A375 (cell line): ENCODE measurements around the gene LCE3A. TPM values are rescaled to one million over a fixed set of nuclear protein-coding genes. Genes with fewer than 3 reads are reported as not detected.

Experiments used
- small RNA-seq: library from RNA; depleted of rRNA; stranded (forward); fragments of <200 nt; gene quantifications from one replicate; pipeline ENCODE3, GENCODE V24; 2014
- total RNA-seq: library from RNA; depleted of rRNA; stranded (reverse); fragments of >200 nt; shearing (Covaris generic); gene quantifications from 2 replicates; pipeline ENCODE4 v1.2.3, GENCODE V29; 2014; rRNA removed

LCE3A gene
- total RNA-seq = not detected in 2 replicates

DNA sequence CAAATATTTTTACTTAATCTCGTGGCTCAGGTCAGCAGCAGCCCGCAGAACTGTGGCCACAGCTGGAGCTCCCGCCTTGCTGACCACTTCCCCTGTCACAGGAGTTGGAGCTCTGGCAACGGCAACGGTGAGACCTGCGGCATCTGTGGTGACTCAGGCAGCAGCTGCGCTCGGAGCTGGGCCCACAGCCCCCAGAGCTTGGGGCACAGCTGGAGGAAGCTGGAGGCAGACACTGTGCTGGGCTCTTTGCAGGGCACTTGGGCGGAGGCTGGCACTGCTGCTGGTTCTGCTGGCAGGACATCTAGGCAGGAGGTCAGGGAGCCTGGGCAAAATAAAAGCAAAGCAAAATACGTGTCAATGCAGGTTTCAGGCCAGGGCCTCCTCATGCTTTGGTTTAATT is at the start of gene LCE3A:
Gene LCE3A (minus strand): TSS at position 301 of the 400 bp plus-strand sequence. CDS start 0 bp downstream, at position 301.

DNA sequence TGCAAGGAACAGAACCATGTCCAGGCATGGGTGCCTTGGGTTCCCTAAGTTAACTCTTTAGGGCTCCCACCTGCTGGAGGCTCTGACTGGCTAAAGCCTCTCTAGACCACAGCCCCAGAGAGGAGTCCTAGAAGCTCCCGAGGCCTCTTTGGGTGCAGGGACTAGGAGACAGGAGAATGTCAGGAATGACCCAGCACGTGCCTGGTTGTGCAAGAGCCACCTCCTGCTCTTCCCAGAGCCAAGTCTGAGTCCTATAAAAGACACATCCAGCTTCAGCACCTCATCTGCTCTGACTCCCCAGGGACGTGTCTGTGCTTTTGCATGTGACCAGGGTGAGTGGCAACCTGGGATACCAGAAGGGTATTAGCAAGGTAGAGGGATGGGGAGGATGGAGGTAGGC is 40.2 kb upstream of the LCE3A start, which contains the start of gene LCE2D:
Gene LCE2D (plus strand): TSS at position 283 of the 400 bp plus-strand sequence. CDS start 726 bp downstream, outside the sequence.

DNA sequence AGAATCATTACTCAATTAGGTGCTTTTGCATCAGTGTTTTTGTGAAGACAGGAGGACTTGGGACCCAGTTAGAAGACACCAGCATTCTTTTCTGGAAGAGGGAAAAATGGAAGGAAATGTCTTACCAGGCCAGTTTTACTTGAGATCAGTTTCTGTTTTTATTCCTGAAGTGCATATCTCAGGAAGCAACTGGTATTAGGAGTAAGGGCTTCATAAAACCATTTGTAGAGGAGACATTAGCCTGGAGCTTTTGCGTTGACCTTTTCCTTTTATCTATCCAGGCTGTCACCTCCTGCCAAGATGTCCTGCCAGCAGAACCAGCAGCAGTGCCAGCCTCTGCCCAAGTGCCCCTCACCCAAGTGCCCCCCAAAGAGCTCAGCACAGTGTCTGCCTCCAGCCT is 9.4 kb downstream of the LCE3A start, which contains the start of gene LCE3B:
Gene LCE3B (plus strand): TSS at position 301 of the 400 bp plus-strand sequence. CDS start 0 bp downstream, at position 301.

GRCh38 chr1:152599934-152600333 is 23.0 kb downstream of the LCE3A start, which contains the start of gene LCE3C:
Gene LCE3C, plus strand, starts transcription at chr1:152600234. Its CDS starts 498 bp downstream, at chr1:152600732.

GRCh38 chr1:152580433-152580832 is 42.5 kb downstream of the LCE3A start, which contains the start of gene LCE3D:
Gene LCE3D, minus strand, starts transcription at chr1:152580516. Its CDS starts 580 bp downstream, at chr1:152579936.

Small RNA genes lying within 50 kb of the gene (small RNA-seq; reads per million reads assigned to genes)
- gene LCE3A (not detected), gene LCE3B (not detected)

Other genes with a start within 250 kb of the LCE3A start
- not detected in 2 replicates for gene CRNN, start 208.8 kb downstream of the LCE3A start, total RNA-seq
- not detected in 2 replicates for gene LCE5A, start 112.3 kb downstream of the LCE3A start, total RNA-seq
- not detected in 2 replicates for gene CRCT1, start 108.6 kb downstream of the LCE3A start, total RNA-seq
- not detected in 2 replicates for gene LCE3E, start 56.3 kb downstream of the LCE3A start, total RNA-seq
- not detected in 2 replicates for gene LCE3D, start 42.6 kb downstream of the LCE3A start, total RNA-seq
- not detected in 2 replicates for gene LCE3C, start 22.9 kb downstream of the LCE3A start, total RNA-seq
- not detected in 2 replicates for gene LCE3B, start 9.3 kb downstream of the LCE3A start, total RNA-seq
- gene LCE2D, start 40.3 kb upstream of the LCE3A start, total RNA-seq = not detected in 2 replicates
- not detected in 2 replicates for gene LCE2C, start 52.2 kb upstream of the LCE3A start, total RNA-seq
- gene LCE2B, start 63.0 kb upstream of the LCE3A start, total RNA-seq = not detected in 2 replicates
- gene LCE2A, start 75.2 kb upstream of the LCE3A start, total RNA-seq = not detected in 2 replicates
- not detected in 2 replicates for gene LCE4A, start 85.1 kb upstream of the LCE3A start, total RNA-seq
- gene KPRP, start 134.9 kb upstream of the LCE3A start, total RNA-seq = not detected in 2 replicates
- not detected in 2 replicates for gene LCE1F, start 152.0 kb upstream of the LCE3A start, total RNA-seq
- gene LCE1E, start 163.2 kb upstream of the LCE3A start, total RNA-seq = not detected in 2 replicates
- gene LCE1D, start 173.6 kb upstream of the LCE3A start, total RNA-seq = not detected in 2 replicates
- gene LCE1C, start 183.5 kb upstream of the LCE3A start, total RNA-seq = not detected in 2 replicates
- not detected in 2 replicates for gene LCE1B, start 188.9 kb upstream of the LCE3A start, total RNA-seq
- gene LCE1A, start 204.4 kb upstream of the LCE3A start, total RNA-seq = not detected in 2 replicates
- not detected in 2 replicates for gene LCE6A, start 219.8 kb upstream of the LCE3A start, total RNA-seq
- gene LCE7A, start 236.9 kb upstream of the LCE3A start, total RNA-seq = not detected in 2 replicates